Lung (tissue), 12 donors: Measurements from ENCODE around the gene ESAM. TPM values are rescaled to one million over a fixed set of nuclear protein-coding genes. Genes with fewer than 3 reads are reported as not detected.

Source experiments
- ATAC-seq: fragments of 200-7000 bp; cut with Tn5 transposase; one replicate; pipeline ENCODE4 v1.9.1; 2020; ENCODE audit warnings: moderate number of reproducible peaks; ENCODE audit not compliant: insufficient read depth, low FRiP score
- DNase-seq, 3 donors: peaks; one replicate each; pipeline ENCODE4 v3.0.0-alpha.2; 2013 to 2017
- H3K27ac ChIP-seq, 2 donors: one replicate each; pipeline ENCODE4 v1.5.1; 2013; ENCODE audit warnings: mild to moderate bottlenecking in 2 of 2, moderate library complexity in 2 of 2, control low read depth in 1 of 2, inconsistent platforms in 1 of 2, low read depth in 1 of 2, low read length in 1 of 2
- H3K27me3 ChIP-seq, 3 donors: one replicate each; pipeline ENCODE4 v1.5.1; 2013; ENCODE audit warnings: low read length in 2 of 3; ENCODE audit not compliant: control insufficient read depth in 3 of 3, insufficient read depth in 3 of 3
- H3K36me3 ChIP-seq, 4 donors: one replicate each; pipeline ENCODE4 v1.5.1; 2013; ENCODE audit warnings: low read length in 4 of 4, mild to moderate bottlenecking in 1 of 4, moderate library complexity in 1 of 4; ENCODE audit not compliant: control insufficient read depth in 4 of 4, insufficient read depth in 4 of 4
- H3K4me1 ChIP-seq, 5 donors: one replicate each; pipeline ENCODE4 v1.5.1; 2013; ENCODE audit warnings: low read length in 5 of 5, mild to moderate bottlenecking in 2 of 5, moderate library complexity in 1 of 5; ENCODE audit not compliant: control insufficient read depth in 5 of 5, insufficient read depth in 5 of 5
- H3K4me3 ChIP-seq: one replicate; pipeline ENCODE4 v1.5.1; 2013; ENCODE audit warnings: mild to moderate bottlenecking, control low read depth, moderate library complexity
- H3K9ac ChIP-seq, 2 donors: one replicate each; pipeline ENCODE4 v1.5.1; 2013; ENCODE audit warnings: low read length in 2 of 2, control low read depth in 1 of 2; ENCODE audit not compliant: insufficient read depth in 1 of 2
- H3K9me3 ChIP-seq, 4 donors: one replicate each; pipeline ENCODE4 v1.5.1; 2013; ENCODE audit warnings: low read length in 3 of 4, mild to moderate bottlenecking in 1 of 4, moderate library complexity in 1 of 4; ENCODE audit not compliant: control insufficient read depth in 4 of 4, insufficient read depth in 3 of 4
- CTCF ChIP-seq: IDR thresholded peaks from 2 replicates; pipeline ENCODE4 v1.5.1; 2012; ENCODE audit warnings: mild to moderate bottlenecking; ENCODE audit errors: control extremely low read depth, extremely low read depth
- WGBS, 2 donors: extraction: QIAGEN DNeasy Blood & Tissue Kit; methylation state at CpG; one replicate each; pipeline ENCODE4 v1.1.7; 2013; 5-methylcytosine and 5-hydroxymethylcytosine counted together
- polyA plus RNA-seq, 2 donors: library from polyadenylated mRNA; stranded (reverse); fragments of 200-250 nt; gene quantifications; one replicate each; pipeline ENCODE4 v1.2.1, GENCODE V29; 2013
- total RNA-seq, 2 donors: library from RNA; depleted of rRNA in 1 of 2; stranded (reverse); fragments of >200 nt in 1 of 2; gene quantifications; one replicate each; pipeline ENCODE4 v1.2.1, GENCODE V29; 2014 to 2021
- donor health status: control.
- donor health status: control.
- donor health status: Bipolar disorder and iron deficiency.
- donor health status: healthy.
- donor health status: DM: yes; HTN: yes; CAD: no.

Gene ESAM
- total and polyA plus RNA-seq, 4 donors: 77.7 to 142 (median 130) TPM

GRCh38 chr11:124756033-124756752 lies 5.9 kb downstream of the ESAM start:
- peaks cover 0 to 11% (median 0%) of the 10 kb centered on the region in 4 donors for H3K36me3 ChIP-seq

GRCh38 chr11:124754710-124755109 lies 7.4 kb downstream of the ESAM start:
- no peak for ATAC-seq

More at GRCh38 chr11:124756033-124756752, 5.9 kb downstream of the ESAM start:
- WGBS, 2 donors: 67 to 81% methylated on average over 9 of the region's 9 CpGs
- Histone ChIP-seq H3K9me3 (peaks cover 0 to 2% (median 0%) of the 10 kb centered on the region in 4 donors), H3K27me3 (peaks cover 0 to 60% (median 58%) of the 10 kb centered on the region in 3 donors), H3K4me1 (peaks cover 0 to 46% (median 25%) of the 10 kb centered on the region in 5 donors), H3K4me3 (no peak overlapping the region), H3K9ac (no peak overlapping the region), H3K27ac (no peak overlapping the region)
- DNase-seq (no peak), ATAC-seq (no peak)
- TF ChIP-seq CTCF: no peak

GRCh38 chr11:124754309-124754708 lies 7.8 kb downstream of the ESAM start:
- Histone ChIP-seq H3K4me1 (peaks cover 0 to 34% (median 21%) of the 10 kb centered on the region in 5 donors), H3K27ac (peak overlapping the region in 1 of 2 donors; percentile 72), H3K4me3 (no peak overlapping the region)

More at GRCh38 chr11:124754710-124755109, 7.4 kb downstream of the ESAM start:
- peaks cover 0 to 61% (median 61%) of the 10 kb centered on the region in 3 donors for H3K27me3 ChIP-seq
- H3K9ac ChIP-seq: no peak overlapping the region
- peaks cover 0 to under 1% (median 0%) of the 10 kb centered on the region in 4 donors for H3K9me3 ChIP-seq
- TF ChIP-seq CTCF: no peak
- H3K27ac ChIP-seq: peak overlapping the region in 1 of 2 donors; percentile 72
- no peak for DNase-seq
- peaks cover 0 to 11% (median 0%) of the 10 kb centered on the region in 4 donors for H3K36me3 ChIP-seq
- H3K4me3 ChIP-seq: no peak overlapping the region
- 74 to 78% methylated on average over 6 of the region's 6 CpGs for WGBS, 2 donors
- peaks cover 0 to 38% (median 21%) of the 10 kb centered on the region in 5 donors for H3K4me1 ChIP-seq

More at GRCh38 chr11:124754309-124754708, 7.8 kb downstream of the ESAM start:
- no peak for TF ChIP-seq CTCF
- Histone ChIP-seq H3K36me3 (peaks cover 0 to 11% (median 0%) of the 10 kb centered on the region in 4 donors), H3K27me3 (peaks cover 0 to 65% (median 63%) of the 10 kb centered on the region in 3 donors), H3K9ac (no peak overlapping the region), H3K9me3 (no peaks in the 10 kb centered on the region)
- DNase-seq: peak in 1 of 3 donors; percentile 29
- no peak for ATAC-seq
- WGBS, 2 donors: 72 to 85% methylated on average over 4 of the region's 4 CpGs
